Neural progenitor cell (in vitro differentiated cells): ENCODE data around the gene USP25. TPM values are rescaled to one million over a fixed set of nuclear protein-coding genes. Genes with fewer than 3 reads are reported as not detected.

ENCODE experiments used
- DNase-seq: peaks from one replicate; pipeline ENCODE4 v3.0.0-alpha.2; 2016; ENCODE audit warnings: low spot score
- H2AFZ ChIP-seq: fragments of 200-600 bp; sonication (generic); replicated peaks from 2 replicates; pipeline ENCODE4 v1.6.1; 2016; ENCODE audit warnings: antibody characterized with exemption
- H3F3A ChIP-seq: fragments of 200-600 bp; sonication (generic); 2 replicates; pipeline ENCODE4 v1.6.1; 2016; ENCODE audit warnings: antibody characterized with exemption, low read depth
- H3K27ac ChIP-seq: fragments of 200-600 bp; sonication (generic); 2 replicates; pipeline ENCODE4 v1.5.1; 2016; ENCODE audit warnings: mild to moderate bottlenecking
- H3K27me3 ChIP-seq: fragments of 200-600 bp; sonication (generic); 2 replicates; pipeline ENCODE4 v1.6.1; 2016; ENCODE audit warnings: mild to moderate bottlenecking, moderate library complexity
- H3K36me3 ChIP-seq: fragments of 200-600 bp; sonication (generic); 2 replicates; pipeline ENCODE4 v1.5.1; 2016
- H3K4me1 ChIP-seq: fragments of 200-600 bp; sonication (generic); 2 replicates; pipeline ENCODE4 v1.6.1; 2016; ENCODE audit warnings: mixed run types
- H3K4me2 ChIP-seq: fragments of 200-600 bp; sonication (generic); 2 replicates; pipeline ENCODE4 v1.6.1; 2016
- H3K4me3 ChIP-seq: fragments of 200-600 bp; sonication (generic); 2 replicates; pipeline ENCODE4 v1.5.1; 2016
- H3K79me2 ChIP-seq: fragments of 200-600 bp; sonication (generic); 2 replicates; pipeline ENCODE4 v1.6.1; 2016; ENCODE audit warnings: low read depth
- H3K9ac ChIP-seq: fragments of 200-600 bp; sonication (generic); 2 replicates; pipeline ENCODE4 v1.6.1; 2016
- H3K9me3 ChIP-seq: fragments of 200-600 bp; sonication (generic); 2 replicates; pipeline ENCODE4 v1.5.1; 2016; ENCODE audit warnings: low read depth
- H4K20me1 ChIP-seq: fragments of 200-600 bp; sonication (generic); 2 replicates; pipeline ENCODE4 v1.6.1; 2016; ENCODE audit warnings: low read depth
- H3K27ac Mint-ChIP-seq: 3 replicates; pipeline ENCODE4 v1.8.0; 2021; ENCODE audit warnings: mixed read lengths
- H3K27me3 Mint-ChIP-seq: 2 replicates; pipeline ENCODE4 v1.8.0; 2022; ENCODE audit warnings: low read depth, mild to moderate bottlenecking, inconsistent platforms, moderate library complexity, mixed read lengths; ENCODE audit not compliant: insufficient read depth
- H3K36me3 Mint-ChIP-seq: 3 replicates; pipeline ENCODE4 v1.8.0; 2021; ENCODE audit warnings: mixed read lengths
- H3K4me1 Mint-ChIP-seq: 3 replicates; pipeline ENCODE4 v1.8.0; 2021; ENCODE audit warnings: mixed read lengths
- H3K4me3 Mint-ChIP-seq: 3 replicates; pipeline ENCODE4 v1.8.0; 2021; ENCODE audit warnings: mild to moderate bottlenecking, moderate library complexity, mixed read lengths
- H3K9me3 Mint-ChIP-seq: 3 replicates; pipeline ENCODE4 v1.8.0; 2020; ENCODE audit warnings: mixed read lengths
- EZH2 ChIP-seq: fragments of 200-600 bp; sonication (generic); IDR thresholded peaks from 2 replicates; pipeline ENCODE4 v1.6.1; 2017; ENCODE audit warnings: antibody characterized with exemption, mild to moderate bottlenecking, moderate library complexity
- EZH2phosphoT487 ChIP-seq: fragments of 200-600 bp; sonication (generic); IDR thresholded peaks from 2 replicates; pipeline ENCODE4 v1.6.1; 2017; ENCODE audit warnings: antibody characterized with exemption
- total RNA-seq: library from RNA; depleted of rRNA; stranded (reverse); fragments of >200 nt; gene quantifications from 2 replicates; pipeline ENCODE4 v1.2.3, GENCODE V29; 2015; ENCODE audit warnings: low replicate concordance
- TF ChIP-seq, protein P1 (sequence below): fragments of 200-600 bp; sonication (generic); IDR thresholded peaks from 2 replicates; pipeline ENCODE4 v1.5.1; 2017; ENCODE audit warnings: antibody characterized with exemption, mild to moderate bottlenecking

The USP25 gene
- total RNA-seq, 1 donor from 2014 or later = 36.4 TPM

DNA sequence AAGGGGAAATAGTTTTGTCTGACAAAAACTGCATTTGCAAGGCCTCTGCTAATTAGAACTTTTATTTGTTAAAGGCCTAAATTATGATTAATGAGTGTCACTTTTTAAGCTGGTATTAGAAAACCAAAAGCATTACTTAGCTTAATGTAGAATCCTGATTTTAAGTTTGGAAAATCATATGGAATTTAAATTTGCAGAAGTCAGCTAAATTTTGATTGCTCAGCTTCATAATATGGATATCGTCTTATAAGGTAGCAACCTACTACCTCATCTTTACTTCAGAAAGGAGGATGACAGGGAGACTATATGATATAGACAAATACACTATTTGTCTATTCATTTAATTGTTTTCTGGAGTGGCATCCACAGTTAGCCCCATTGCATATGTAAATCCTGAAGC, 114.0 kb downstream of the USP25 start:
- Mint-ChIP-seq H3K4me1 (no peaks in the 10 kb centered on the region), H3K4me3 (no peak overlapping the region), H3K36me3 (peaks cover 4% of the 10 kb centered on the region), H3K9me3 (no peaks in the 10 kb centered on the region), H3K27me3 (no peaks in the 10 kb centered on the region), H3K27ac (no peak overlapping the region)
- DNase-seq = no peak
- Histone ChIP-seq H2AFZ (no peak overlapping the region), H3K27me3 (no peaks in the 10 kb centered on the region), H3K4me2 (no peak overlapping the region), H4K20me1 (no peaks in the 10 kb centered on the region), H3K9ac (no peak overlapping the region), H3K27ac (no peak overlapping the region), H3F3A (no peaks in the 10 kb centered on the region), H3K9me3 (no peaks in the 10 kb centered on the region), H3K4me3 (no peak overlapping the region), H3K79me2 (no peaks in the 10 kb centered on the region), H3K36me3 (peaks cover 6% of the 10 kb centered on the region), H3K4me1 (peaks cover 3% of the 10 kb centered on the region)
- TF ChIP-seq EZH2 = no peak
- no peak for TF ChIP-seq EZH2phosphoT487
- TF ChIP-seq, protein P1, sequence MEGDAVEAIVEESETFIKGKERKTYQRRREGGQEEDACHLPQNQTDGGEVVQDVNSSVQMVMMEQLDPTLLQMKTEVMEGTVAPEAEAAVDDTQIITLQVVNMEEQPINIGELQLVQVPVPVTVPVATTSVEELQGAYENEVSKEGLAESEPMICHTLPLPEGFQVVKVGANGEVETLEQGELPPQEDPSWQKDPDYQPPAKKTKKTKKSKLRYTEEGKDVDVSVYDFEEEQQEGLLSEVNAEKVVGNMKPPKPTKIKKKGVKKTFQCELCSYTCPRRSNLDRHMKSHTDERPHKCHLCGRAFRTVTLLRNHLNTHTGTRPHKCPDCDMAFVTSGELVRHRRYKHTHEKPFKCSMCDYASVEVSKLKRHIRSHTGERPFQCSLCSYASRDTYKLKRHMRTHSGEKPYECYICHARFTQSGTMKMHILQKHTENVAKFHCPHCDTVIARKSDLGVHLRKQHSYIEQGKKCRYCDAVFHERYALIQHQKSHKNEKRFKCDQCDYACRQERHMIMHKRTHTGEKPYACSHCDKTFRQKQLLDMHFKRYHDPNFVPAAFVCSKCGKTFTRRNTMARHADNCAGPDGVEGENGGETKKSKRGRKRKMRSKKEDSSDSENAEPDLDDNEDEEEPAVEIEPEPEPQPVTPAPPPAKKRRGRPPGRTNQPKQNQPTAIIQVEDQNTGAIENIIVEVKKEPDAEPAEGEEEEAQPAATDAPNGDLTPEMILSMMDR = no peak

DNA sequence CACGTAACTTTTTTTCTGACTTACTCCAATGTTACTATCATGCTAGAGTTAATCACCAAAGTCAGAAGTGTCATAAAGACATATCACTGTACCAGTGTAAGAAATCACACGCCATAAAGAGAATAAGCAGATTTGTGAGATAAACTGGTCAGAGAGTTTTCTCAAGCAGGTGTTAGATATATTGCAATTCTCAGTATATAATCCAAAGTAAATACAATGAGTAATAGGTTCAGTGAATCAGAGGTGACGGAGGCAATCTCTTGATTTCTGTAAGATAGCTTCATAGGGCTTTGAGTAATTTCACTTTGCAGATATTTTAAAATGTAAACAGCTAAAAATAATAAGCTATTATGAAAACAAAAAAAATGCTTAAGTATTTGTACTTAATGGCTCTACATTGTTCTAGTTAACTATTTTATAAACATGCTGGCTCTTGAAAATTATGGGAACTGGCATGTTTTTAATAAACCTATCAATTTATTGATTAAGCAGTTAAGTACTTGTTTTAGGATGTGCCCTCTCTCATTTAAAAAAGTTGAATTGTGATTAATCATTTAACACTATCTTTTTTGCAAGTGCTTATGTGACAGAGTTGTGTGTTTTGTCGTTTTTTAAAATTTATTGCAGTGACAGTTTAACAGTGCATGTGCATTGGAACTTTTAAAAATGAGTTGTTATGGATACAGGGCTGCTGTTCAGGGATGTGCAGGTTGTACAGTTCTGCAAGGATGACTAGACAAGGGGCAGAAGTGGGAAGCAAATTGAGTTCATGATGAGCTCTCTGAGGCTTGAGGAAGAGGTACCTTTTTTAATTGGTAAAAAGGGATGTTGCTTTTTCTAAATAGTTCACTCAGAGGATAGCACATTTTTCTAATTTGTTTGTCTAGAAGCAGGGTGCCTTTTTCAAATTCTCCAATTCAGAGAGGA, 119.1 kb downstream of the USP25 start:
- no peaks in the 10 kb centered on the region for H3K9me3 ChIP-seq
- H2AFZ ChIP-seq = no peak overlapping the region
- no peaks in the 10 kb centered on the region for H4K20me1 ChIP-seq
- peaks cover 6% of the 10 kb centered on the region for H3K36me3 ChIP-seq
- H3K4me3 ChIP-seq = no peak overlapping the region
- DNase-seq = no peak
- no peaks in the 10 kb centered on the region for H3K27me3 ChIP-seq
- TF ChIP-seq, protein P1 = no peak
- TF ChIP-seq EZH2 = no peak
- TF ChIP-seq EZH2phosphoT487 = no peak
- Mint-ChIP-seq H3K4me3 (no peak overlapping the region), H3K27ac (no peak overlapping the region), H3K36me3 (peaks cover 2% of the 10 kb centered on the region), H3K4me1 (no peaks in the 10 kb centered on the region), H3K9me3 (no peaks in the 10 kb centered on the region), H3K27me3 (no peaks in the 10 kb centered on the region)
- H3K27ac ChIP-seq = no peak overlapping the region
- no peak overlapping the region for H3K4me2 ChIP-seq
- no peaks in the 10 kb centered on the region for H3K79me2 ChIP-seq
- H3F3A ChIP-seq = no peaks in the 10 kb centered on the region
- H3K4me1 ChIP-seq = no peaks in the 10 kb centered on the region
- no peak overlapping the region for H3K9ac ChIP-seq

DNA sequence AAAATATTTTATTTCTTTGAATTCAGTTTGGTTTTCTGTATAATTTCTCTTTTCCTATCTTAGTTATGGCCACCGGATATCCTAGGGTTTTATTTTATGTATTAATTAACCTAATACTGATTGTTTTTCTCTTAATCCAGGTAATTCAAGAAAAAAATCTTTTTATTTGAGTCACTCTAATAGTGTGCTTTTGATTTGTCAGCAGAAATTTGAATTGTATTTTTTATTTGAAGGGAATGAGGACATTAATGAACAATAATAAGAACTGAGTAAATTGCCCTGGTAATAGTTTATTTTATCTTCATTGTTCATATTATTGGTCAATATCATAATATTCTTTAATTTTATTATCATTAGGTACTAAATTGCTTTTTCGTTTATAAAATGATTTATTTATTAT, 120.1 kb downstream of the USP25 start:
- Histone ChIP-seq H3K4me2 (no peak overlapping the region), H3K4me1 (no peaks in the 10 kb centered on the region), H3K9me3 (no peaks in the 10 kb centered on the region), H3F3A (no peaks in the 10 kb centered on the region), H3K79me2 (no peaks in the 10 kb centered on the region), H4K20me1 (no peaks in the 10 kb centered on the region), H3K36me3 (peaks cover 4% of the 10 kb centered on the region), H3K4me3 (no peak overlapping the region), H2AFZ (no peak overlapping the region), H3K27ac (no peak overlapping the region), H3K27me3 (no peaks in the 10 kb centered on the region), H3K9ac (no peak overlapping the region)
- H3K9me3 Mint-ChIP-seq = no peaks in the 10 kb centered on the region
- TF ChIP-seq EZH2 (no peak), EZH2phosphoT487 (no peak)
- TF ChIP-seq, protein P1 = no peak
- no peaks in the 10 kb centered on the region for H3K4me1 Mint-ChIP-seq
- no peak overlapping the region for H3K4me3 Mint-ChIP-seq
- H3K27ac Mint-ChIP-seq = no peak overlapping the region
- H3K27me3 Mint-ChIP-seq = no peaks in the 10 kb centered on the region
- no peak for DNase-seq
- peaks cover 7% of the 10 kb centered on the region for H3K36me3 Mint-ChIP-seq
